Measurements from ENCODE around the gene HOXA6. TPM values are rescaled to one million over a fixed set of nuclear protein-coding genes. Genes with fewer than 3 reads are reported as not detected.
A peak's percentile ranks its signal among the peaks of the same experiment; 100 is the strongest.

Gene HOXA6
- total and polyA plus RNA-seq, 2 of the 4 experiments (the other 2 are of a cell fraction) = 1.4 to 1.8 TPM

Small RNA genes within 50 kb of the gene (microRNA-seq; reads per million reads assigned to microRNA genes)
- gene AC004080.5 (ENCODE audit: insufficient read depth, insufficient read length) (not detected), gene MIR196B (ENCODE audit: unreplicated experiment) (6.9 reads per million, percentile 15 among the genes with 10 or more reads in this experiment), gene RF01977 (ENCODE audit: insufficient read depth, insufficient read length) (not detected), gene RF02140 (ENCODE audit: insufficient read depth, insufficient read length) (not detected), gene RF02141 (ENCODE audit: insufficient read depth, insufficient read length) (not detected)

Small RNA genes within 50 kb of the gene (small RNA-seq; reads per million reads assigned to genes)
- 0 reads per million in 5 experiments for gene AC004080.5
- 0 reads per million in 5 experiments for gene RF01977
- gene RF02140 = 0 reads per million in 5 experiments
- 0 reads per million in 5 experiments for gene RF02141

Other genes with a start within 250 kb of the HOXA6 start
- 0.54 and 0.83 TPM in 2 replicates for gene HOXA1, start 51.8 kb downstream of the HOXA6 start, total RNA-seq (2012; rRNA removed)
- 1.7 and 1.8 TPM in 2 replicates for gene HOXA1, start 51.8 kb downstream of the HOXA6 start, polyA plus RNA-seq (2012; rRNA removed)
- gene HOXA2, start 45.1 kb downstream of the HOXA6 start, total RNA-seq (2012; rRNA removed) = 1.6 and 1.7 TPM in 2 replicates
- gene HOXA2, start 45.1 kb downstream of the HOXA6 start, polyA plus RNA-seq (2012; rRNA removed) = 2.4 and 3.9 TPM in 2 replicates
- 0.36 and 1.1 TPM in 2 replicates for gene HOXA4, start 17.0 kb downstream of the HOXA6 start, total RNA-seq (2012; rRNA removed)
- gene HOXA4, start 17.0 kb downstream of the HOXA6 start, polyA plus RNA-seq (2012; rRNA removed) = 7.2 and 8.0 TPM in 2 replicates
- gene HOXA5, start 4.1 kb downstream of the HOXA6 start, total RNA-seq (2012; rRNA removed) = 19.9 and 23.9 TPM in 2 replicates
- 28.1 and 29.4 TPM in 2 replicates for gene HOXA5, start 4.1 kb downstream of the HOXA6 start, polyA plus RNA-seq (2012; rRNA removed)
- 0.83 and 0.90 TPM in 2 replicates for gene HOXA3, start 4.8 kb upstream of the HOXA6 start, total RNA-seq (2012; rRNA removed)
- 5.4 and 8.8 TPM in 2 replicates for gene HOXA3, start 4.8 kb upstream of the HOXA6 start, polyA plus RNA-seq (2012; rRNA removed)
- gene HOXA7, start 8.9 kb upstream of the HOXA6 start, total RNA-seq (2012; rRNA removed) = under 0.01 and 0.18 TPM in 2 replicates
- gene HOXA7, start 8.9 kb upstream of the HOXA6 start, polyA plus RNA-seq (2012; rRNA removed) = 1.7 TPM in 2 replicates
- gene HOXA9, start 17.8 kb upstream of the HOXA6 start, total RNA-seq (2012; rRNA removed) = 0.18 and 0.28 TPM in 2 replicates
- 0.32 and 0.59 TPM in 2 replicates for gene HOXA9, start 17.8 kb upstream of the HOXA6 start, polyA plus RNA-seq (2012; rRNA removed)
- 0.18 and 0.28 TPM in 2 replicates for gene HOXA10, start 26.5 kb upstream of the HOXA6 start, total RNA-seq (2012; rRNA removed)
- 0.10 TPM in 2 replicates for gene HOXA10, start 26.5 kb upstream of the HOXA6 start, polyA plus RNA-seq (2012; rRNA removed)
- not detected in 2 replicates for gene HOXA11, start 37.5 kb upstream of the HOXA6 start, total RNA-seq (2012; rRNA removed)
- gene HOXA11, start 37.5 kb upstream of the HOXA6 start, polyA plus RNA-seq (2012; rRNA removed) = 0.04 and 0.05 TPM in 2 replicates
- gene HOXA13, start 52.3 kb upstream of the HOXA6 start, total RNA-seq (2012; rRNA removed) = not detected in 2 replicates
- not detected in 2 replicates for gene HOXA13, start 52.3 kb upstream of the HOXA6 start, polyA plus RNA-seq (2012; rRNA removed)
- gene EVX1, start 95.0 kb upstream of the HOXA6 start, total RNA-seq (2012; rRNA removed) = not detected in 2 replicates
- not detected in 2 replicates for gene EVX1, start 95.0 kb upstream of the HOXA6 start, polyA plus RNA-seq (2012; rRNA removed)